ENCODE data around the gene EMC9. TPM values are rescaled to one million over a fixed set of nuclear protein-coding genes. Genes with fewer than 3 reads are reported as not detected.
A peak's percentile ranks its signal among the peaks of the same experiment; 100 is the strongest.

EMC9 gene
- total RNA-seq, 1 donor from 2014 or later, result 14.5 TPM

DNA sequence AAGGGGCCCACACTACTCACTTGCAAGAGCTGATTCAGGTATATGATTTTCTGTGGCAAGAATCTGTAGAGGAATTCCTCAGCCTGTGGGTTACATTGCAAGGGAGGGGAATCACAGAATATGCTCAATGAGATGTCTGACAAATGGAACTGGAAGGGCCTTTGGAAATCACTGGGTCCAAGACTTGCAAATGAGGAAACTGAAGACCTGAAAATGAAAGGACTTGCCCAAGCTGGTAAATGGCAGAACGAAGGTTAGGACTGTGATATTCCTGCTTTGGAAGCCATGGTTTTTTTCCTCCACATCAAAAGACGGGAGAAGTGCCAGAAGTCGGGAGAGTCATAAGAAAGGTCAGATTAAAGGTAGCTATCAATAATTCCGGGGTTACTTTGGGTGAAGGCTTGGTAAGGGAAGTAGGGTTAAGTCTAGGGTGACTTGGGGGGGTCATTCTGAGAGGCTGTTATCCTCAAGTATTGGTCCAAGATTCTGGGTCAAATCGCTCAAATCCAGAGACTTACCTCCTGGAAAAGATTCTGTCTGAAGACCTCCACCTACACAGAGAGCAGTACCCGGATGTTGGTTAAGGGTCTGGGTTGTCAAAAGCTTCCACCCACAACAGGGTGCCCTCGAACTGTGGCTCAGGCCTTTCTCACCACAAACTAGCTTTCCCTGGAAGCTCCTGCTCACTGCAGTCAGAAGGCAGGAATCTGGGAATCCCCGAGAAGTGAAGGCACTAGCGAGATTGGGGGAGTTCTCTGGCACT is 4.5 kb upstream of the EMC9 start:
- no peak for DNase-seq
- intact Hi-C loops (cut with micrococcal nuclease), result no loop called here
- Histone ChIP-seq H3K4me3 (peak overlapping the region; percentile 99), H3K9me3 (replicated peaks) (no peaks in the 10 kb centered on the region), H3K4me1 (peaks cover 66% of the 10 kb centered on the region), H3K27me3 (ENCODE audit: low read depth) (no peaks in the 10 kb centered on the region), H3K36me3 (peaks cover 38% of the 10 kb centered on the region), H3K27ac (replicated peaks) (peak overlapping the region; percentile 98)
- TF ChIP-seq, protein P1, sequence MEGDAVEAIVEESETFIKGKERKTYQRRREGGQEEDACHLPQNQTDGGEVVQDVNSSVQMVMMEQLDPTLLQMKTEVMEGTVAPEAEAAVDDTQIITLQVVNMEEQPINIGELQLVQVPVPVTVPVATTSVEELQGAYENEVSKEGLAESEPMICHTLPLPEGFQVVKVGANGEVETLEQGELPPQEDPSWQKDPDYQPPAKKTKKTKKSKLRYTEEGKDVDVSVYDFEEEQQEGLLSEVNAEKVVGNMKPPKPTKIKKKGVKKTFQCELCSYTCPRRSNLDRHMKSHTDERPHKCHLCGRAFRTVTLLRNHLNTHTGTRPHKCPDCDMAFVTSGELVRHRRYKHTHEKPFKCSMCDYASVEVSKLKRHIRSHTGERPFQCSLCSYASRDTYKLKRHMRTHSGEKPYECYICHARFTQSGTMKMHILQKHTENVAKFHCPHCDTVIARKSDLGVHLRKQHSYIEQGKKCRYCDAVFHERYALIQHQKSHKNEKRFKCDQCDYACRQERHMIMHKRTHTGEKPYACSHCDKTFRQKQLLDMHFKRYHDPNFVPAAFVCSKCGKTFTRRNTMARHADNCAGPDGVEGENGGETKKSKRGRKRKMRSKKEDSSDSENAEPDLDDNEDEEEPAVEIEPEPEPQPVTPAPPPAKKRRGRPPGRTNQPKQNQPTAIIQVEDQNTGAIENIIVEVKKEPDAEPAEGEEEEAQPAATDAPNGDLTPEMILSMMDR (IDR thresholded peaks at IDR 0.05; ENCODE audit: borderline replicate concordance), result no peak

DNA sequence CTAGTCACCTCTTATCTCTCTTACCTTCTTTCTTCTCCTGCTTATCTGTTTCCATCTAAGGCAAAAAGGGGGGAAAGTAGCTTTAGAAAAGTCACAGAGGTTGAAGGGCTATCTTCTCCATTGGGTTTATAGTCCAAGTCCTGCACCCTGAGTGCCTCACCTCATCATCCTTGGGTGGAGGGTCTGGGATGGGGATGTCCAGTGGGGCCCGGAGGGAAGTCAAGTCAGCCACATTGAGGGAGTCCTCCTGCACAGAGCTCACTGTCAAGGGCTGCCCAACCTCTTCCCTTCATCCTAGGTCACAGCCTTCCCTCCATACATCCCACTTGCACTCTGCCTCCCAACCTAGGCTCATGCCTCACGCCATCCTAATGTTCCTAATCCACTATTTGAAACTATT is 3.8 kb upstream of the EMC9 start:
- intact Hi-C loops (cut with micrococcal nuclease), result no loop called here

DNA sequence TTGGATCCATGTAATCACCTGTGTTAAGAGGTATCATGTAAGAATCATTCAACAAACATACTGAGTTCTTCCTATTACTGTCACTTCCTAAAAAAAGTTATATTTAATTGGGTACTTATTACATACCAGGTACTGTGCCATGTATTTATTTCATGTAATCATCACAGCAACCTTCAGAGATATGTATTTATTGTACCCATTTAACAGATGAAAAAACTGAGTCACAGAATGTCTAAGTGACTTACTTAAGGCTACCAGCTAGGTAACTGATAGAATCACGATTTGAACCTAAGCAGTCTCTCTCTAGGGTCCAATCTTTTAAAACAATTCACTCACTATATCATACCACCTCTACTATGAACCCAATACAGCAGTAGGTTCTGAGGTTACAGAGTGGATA is 3.1 kb upstream of the EMC9 start:
- intact Hi-C loops (cut with micrococcal nuclease), result no loop called here
- H3K27me3 ChIP-seq (ENCODE audit: low read depth), result no peaks in the 10 kb centered on the region
- H3K4me1 ChIP-seq, result peaks cover 72% of the 10 kb centered on the region
- H3K36me3 ChIP-seq, result peaks cover 29% of the 10 kb centered on the region
- no peaks in the 10 kb centered on the region for H3K9me3 ChIP-seq (replicated peaks)
- no peak overlapping the region for H3K4me3 ChIP-seq
- TF ChIP-seq, protein P1 (IDR thresholded peaks at IDR 0.05; ENCODE audit: borderline replicate concordance), result no peak
- DNase-seq, result no peak
- H3K27ac ChIP-seq (replicated peaks), result no peak overlapping the region

More for the DNA sequence above, 3.8 kb upstream of the EMC9 start:
- H3K4me3 ChIP-seq, result peak overlapping the region; percentile 99
- H3K36me3 ChIP-seq, result peaks cover 32% of the 10 kb centered on the region
- H3K9me3 ChIP-seq (replicated peaks), result no peaks in the 10 kb centered on the region
- TF ChIP-seq, protein P1 (IDR thresholded peaks at IDR 0.05; ENCODE audit: borderline replicate concordance), result no peak
- no peak for DNase-seq
- H3K27ac ChIP-seq (replicated peaks), result peak overlapping the region; percentile 98
- no peaks in the 10 kb centered on the region for H3K27me3 ChIP-seq (ENCODE audit: low read depth)
- peaks cover 72% of the 10 kb centered on the region for H3K4me1 ChIP-seq

DNA sequence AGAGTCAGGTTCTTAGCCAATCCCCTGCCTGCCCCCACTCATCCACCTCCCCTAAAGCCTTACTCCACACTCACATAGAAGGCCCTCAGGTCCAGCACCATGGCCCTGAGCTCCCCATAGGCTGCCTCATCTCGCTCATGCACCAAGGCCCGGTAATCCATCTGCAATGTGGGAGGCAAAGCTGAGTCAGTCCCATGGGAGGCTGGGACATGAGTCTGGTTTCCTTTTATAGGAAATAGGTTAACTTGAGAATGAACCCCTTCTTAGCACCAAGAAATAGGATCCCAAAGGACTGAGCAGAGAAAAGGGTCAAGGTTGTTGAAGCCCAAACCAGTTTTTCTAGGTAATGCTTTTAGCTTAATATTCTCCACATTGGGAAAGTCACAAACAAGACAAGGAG is 2.1 kb upstream of the EMC9 start:
- Histone ChIP-seq H3K36me3 (peaks cover 29% of the 10 kb centered on the region), H3K27ac (replicated peaks) (no peak overlapping the region), H3K27me3 (ENCODE audit: low read depth) (no peaks in the 10 kb centered on the region), H3K4me3 (no peak overlapping the region), H3K4me1 (peaks cover 70% of the 10 kb centered on the region), H3K9me3 (replicated peaks) (no peaks in the 10 kb centered on the region)
- TF ChIP-seq, protein P1 (IDR thresholded peaks at IDR 0.05; ENCODE audit: borderline replicate concordance), result no peak
- no peak for DNase-seq
- intact Hi-C loops (cut with micrococcal nuclease), result no loop called here

DNA sequence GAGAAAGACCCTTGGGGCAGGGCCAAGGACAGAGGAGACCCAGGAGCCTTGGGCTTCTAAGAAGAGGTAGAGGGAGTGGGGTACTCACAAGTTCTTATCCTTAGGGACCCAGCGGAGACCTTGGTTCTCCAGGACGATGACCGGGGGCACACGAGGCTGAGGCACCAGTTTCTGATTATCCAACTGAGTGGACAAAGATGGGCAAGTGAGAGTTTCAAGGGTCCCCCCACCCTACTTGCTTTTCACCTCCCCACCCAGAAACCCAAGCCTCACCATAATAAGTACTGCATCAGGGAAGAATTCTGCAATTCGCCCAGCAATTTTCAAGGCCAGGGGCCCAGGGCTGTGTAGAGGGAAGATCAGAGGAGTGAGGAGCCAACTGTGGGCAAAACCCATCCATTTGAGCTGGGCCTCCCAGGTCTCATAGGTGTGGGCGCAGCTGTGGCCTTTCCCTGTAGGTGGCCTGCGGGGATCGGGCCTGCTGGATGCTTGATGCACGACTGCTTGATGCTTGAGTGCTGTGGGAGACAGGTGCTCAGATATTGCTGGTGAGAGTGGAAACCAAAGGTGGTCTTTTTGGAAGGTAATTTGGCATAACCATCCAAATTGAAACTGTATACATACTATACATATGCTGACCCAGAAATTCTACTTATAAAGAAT is 2.0 kb downstream of the EMC9 start:
- no peak for DNase-seq
- peak overlapping the region; percentile 94 for H3K27ac ChIP-seq (replicated peaks)
- no peaks in the 10 kb centered on the region for H3K27me3 ChIP-seq (ENCODE audit: low read depth)
- peaks cover 40% of the 10 kb centered on the region for H3K36me3 ChIP-seq
- H3K4me1 ChIP-seq, result peaks cover 70% of the 10 kb centered on the region
- peak overlapping the region; percentile 93 for H3K4me3 ChIP-seq
- intact Hi-C loops (cut with micrococcal nuclease), result no loop called here
- TF ChIP-seq, protein P1 (IDR thresholded peaks at IDR 0.05; ENCODE audit: borderline replicate concordance), result no peak
- H3K9me3 ChIP-seq (replicated peaks), result no peaks in the 10 kb centered on the region
